ENCODE measurements around the gene FYN.

The FYN gene

GRCh38 chr6:111880181-111880888 is 7.1 kb upstream of the FYN start:
- no peak for DNase-seq

DNA sequence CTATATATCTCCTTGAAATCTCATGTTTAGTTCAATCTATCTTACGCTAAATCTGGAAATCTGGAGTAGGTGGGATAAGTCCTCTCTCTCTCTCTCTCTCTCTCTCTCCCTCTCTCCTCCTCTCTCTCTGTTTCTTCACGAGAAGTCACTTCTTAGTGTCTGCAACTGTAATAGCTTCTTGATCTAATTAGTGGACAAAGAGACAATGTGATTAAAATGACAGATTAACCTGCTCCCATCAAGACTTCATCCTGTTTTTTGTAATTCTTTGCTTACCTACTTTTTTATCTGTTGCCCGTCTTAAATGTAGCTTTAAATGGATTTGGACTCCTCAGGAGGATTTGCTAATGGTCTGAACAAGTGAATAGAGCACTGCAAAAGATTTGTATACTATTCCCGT is 2.5 kb upstream of the FYN start:
- DNase-seq, result no peak

GRCh38 chr6:111874025-111874415 is 768 bp upstream of the FYN start:
- peak; percentile 40 for DNase-seq

DNA sequence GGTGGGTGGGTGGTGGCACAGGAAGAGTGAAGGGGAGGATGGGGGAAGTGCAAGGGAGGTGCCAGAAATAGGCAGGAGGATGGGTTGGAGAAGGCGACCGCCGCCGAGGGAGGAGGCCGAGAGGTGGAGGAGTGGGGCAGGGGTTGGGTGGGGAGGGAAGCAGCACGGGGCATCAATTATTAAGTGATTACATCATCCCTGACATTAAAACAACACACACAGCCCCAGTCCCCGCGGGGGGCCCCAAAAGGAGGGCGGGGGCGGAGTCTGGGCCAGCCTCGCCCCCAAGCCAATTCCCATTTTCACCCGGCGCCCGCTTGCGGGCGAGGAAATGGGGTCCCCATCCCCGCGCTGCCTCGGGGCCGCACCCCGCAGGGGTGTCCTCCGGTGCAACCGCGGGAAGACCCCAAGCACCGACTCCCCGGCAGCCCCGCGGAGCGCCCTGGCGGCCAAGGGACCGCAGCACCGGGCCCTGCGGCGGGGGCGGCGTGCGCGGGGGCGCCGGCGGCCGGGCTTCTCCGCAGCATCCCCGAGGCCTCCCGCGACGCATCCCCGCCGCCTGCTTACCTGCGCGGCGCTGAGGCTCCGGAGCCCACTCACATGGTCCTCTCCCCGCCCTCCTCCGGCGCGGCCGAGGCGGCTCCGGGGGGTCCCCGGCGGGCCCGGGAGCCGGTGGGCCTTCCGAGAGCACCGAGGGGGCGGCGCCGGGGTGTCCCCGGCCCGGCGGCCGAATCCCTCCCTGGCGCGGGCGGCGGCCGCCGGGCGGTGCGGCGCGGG is 663 bp downstream of the FYN start:
- peak; percentile 50 for DNase-seq

DNA sequence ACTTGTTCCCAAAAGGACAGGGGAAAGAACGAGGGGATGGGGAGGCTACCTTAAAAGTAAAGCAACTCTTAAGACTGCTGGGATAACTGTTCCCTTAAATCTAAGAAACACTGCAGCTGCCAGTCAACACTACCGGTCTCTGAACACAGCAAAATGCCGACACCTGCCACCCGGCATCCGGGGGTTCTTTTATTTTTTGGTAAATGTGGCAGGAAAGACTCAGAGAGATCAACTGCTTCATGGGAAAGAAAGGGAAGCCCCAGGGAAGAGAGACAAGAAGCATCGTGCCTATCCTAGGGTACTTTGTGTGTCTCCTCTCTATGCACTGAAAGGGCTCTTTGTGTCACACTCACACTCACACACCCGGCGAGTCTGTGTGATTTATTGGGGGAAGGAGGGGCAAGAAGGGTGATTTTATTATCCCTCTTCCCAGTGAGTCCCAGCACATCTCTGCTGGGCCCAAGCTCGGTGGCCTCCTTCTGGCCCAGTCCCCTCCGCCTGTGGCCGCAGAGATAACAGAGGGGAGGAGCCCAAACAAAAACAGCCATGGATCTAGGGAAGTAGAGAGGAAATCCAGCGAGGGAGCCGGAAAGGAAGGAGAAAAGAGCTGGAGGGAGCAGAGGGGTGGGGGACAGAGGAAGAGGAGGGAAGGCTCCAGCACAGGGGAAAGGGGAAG is 1.4 kb downstream of the FYN start:
- DNase-seq, result no peak

GRCh38 chr6:111871207-111871606 is 2.0 kb downstream of the FYN start:
- no peak for DNase-seq

DNA sequence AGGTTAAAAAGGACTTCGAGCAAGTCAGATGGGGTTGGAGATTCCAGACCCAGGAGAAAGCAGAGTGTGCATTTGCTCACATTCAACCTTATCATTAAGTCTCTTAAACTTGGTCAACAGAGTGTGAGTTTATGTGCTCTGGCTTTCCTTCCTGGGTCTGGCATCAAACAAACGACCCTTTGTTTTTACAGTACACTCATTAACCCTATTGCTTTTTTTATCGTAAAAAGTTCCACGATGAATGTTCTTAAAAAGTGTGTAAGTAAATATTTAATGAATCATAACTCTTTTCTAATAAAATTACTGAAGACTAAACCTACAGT is 2.5 kb downstream of the FYN start:
- DNase-seq, result no peak

GRCh38 chr6:111870051-111870741 is 3.1 kb downstream of the FYN start:
- no peak for DNase-seq

GRCh38 chr6:111866857-111867256 is 6.4 kb downstream of the FYN start:
- no peak for DNase-seq

GRCh38 chr6:111865909-111866546 is 7.2 kb downstream of the FYN start:
- no peak for DNase-seq

DNA sequence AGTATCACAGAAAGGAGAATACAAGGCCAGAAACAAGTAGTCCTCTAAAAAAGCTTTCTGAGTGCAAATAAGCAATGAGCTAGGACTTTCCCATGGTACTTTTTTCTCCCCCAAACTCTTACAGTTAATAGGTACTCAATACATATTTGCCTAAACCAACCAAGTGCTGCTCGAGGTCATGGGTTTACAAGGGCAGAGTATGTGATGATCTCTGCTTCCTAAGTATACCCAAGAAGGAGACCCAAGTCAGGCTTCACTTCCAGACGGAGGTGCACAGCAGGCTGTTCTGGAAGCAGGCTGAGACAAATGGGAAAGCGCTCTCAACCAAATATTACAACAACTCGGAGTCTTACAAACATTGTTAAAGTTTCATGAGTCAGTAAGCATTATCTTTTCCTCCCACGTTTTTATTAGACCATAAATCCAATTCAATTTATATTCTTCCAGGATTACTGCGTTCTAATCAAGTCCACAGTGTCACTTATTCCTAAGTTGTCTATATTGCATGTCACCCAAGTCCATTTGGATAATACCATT is 8.1 kb downstream of the FYN start:
- DNase-seq, result no peak

DNA sequence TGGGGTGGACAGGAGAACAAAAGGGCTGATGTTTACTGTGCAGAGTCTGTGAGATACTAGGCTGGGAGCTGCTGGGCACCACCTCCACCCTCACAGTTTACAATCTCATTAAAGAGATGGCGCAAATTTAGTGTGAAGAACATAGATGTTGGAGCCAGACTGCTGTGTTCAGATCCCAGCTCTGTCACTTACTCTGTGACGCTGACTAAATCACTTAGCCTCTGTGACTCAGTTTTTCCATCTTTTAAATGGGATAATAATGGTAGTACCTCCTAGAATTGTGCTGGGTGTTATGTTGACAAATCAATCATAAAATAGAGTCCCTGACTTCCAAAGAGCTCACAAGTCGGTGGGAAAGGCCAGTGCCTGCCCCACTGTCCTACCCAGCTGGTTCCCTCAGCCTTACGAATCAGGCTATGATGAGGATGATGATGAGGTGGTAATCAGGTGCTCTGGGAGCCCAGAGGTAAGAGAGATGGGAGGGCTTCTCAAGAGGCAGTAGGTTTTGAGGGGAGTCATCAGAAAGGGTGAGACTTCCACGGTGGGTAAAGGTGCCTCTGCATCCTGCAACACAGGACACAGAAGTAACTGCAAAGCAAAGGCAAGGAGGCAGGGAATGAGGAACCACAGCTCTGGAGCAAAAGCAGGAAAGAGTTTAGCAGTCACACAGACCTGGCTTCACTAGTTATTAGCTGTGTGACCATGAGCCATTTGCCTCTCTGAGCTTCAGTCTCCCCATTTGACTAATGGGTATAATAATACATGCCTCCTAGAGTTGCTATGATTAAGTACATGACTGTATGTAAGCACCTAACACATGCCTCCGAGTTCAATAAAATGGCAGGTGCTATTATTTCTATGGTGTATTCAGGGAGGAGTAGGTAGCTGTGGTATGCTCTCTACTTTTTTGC is 8.9 kb downstream of the FYN start:
- no peak for DNase-seq

DNA sequence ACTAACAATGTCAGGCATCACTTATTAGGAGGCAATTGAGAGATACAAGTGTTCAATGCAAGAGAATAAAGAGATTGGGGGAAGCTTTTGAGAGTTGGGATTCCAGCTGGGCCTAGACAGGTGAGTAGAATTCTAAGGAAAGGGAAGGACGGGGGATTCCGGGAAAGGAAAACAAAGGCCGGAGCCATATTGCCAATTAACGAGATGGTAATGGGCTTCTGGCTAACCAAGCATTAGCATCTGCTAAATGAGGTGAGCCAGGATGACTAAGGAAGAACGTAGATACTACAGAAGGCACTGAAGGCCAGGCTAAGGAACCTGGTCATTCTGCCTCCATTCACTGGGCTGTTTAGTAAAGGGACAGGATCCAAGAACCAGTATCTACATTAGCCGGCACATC is 10.5 kb downstream of the FYN start:
- no peak for DNase-seq

GRCh38 chr6:111862314-111862713 is 10.9 kb downstream of the FYN start:
- DNase-seq, result no peak

DNA sequence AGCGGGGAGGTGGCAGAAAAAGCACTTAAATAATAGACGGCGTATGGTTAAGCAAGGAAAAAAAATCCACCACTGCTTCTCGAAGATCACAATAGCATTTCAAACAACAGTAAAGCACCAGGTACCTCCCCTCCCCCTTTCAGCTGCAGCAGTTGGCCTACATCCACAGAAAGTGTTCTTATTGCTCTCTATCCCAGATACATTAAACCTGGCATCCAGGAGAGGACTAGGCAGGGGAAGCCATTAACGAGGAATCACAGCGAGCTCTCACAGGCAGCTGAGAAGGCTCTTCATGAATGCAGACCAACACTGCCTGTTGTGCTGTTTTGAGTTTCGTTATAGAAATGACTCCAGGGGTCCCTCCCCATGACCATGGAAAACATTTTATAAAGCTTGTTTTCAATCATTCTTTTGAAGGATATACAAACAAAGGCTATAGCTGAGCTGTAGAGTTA is 11.8 kb downstream of the FYN start:
- DNase-seq, result peak; percentile 45

DNA sequence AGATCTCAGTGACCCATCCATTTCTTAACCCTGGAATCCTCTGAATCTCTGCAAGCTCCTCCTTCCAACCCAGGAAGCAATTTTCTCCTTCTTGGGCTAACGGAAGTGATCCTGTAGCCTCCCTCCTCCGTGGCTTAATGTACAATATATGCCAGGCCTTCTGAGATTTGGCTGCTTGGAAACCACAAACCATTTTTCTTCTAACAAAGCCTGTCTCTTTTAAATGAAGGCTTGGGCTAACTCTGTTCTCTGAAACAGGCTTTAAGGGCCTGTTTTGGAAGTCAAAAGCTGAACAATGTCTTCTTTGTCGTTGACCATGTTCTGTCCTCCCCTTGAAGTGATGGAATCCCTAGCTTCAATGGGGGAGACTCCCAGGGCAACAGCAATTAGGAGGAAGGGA is 14.9 kb downstream of the FYN start:
- DNase-seq, result no peak

DNA sequence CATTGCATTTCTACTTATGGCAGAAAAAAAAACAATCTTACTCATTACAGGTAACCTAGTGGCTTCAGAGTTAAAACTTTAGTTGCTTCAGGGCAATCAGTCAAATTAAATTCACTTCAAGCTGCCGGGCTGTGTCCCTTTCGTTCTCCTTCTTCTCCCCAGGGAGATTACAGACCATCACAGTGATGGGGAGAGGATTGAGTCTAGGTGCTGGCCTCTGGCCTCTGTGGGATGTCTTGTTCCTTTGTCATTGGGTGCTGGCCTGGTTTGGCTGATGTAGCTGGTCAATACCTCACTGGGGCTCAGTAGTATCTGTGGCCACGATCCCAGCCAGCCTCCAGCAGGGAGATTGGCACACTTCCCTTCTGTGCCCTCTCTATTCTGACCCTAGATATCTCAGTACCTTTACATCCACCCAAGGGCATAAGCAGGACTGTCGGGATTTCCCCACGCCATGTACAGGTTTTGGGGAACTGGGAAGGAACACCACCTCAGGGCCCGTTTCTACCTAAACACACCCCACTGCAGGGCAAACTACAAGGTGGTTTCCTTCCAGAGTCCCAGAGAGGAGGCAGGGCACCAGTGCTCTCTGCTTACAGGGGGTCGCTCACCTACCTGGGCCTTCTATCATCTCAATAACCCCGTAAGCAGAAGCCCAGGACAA is 15.4 kb downstream of the FYN start:
- no peak for DNase-seq

- no peak for DNase-seq
Measured at GRCh38 chr6:111855753-111856152, 17.5 kb downstream of the FYN start.

DNA sequence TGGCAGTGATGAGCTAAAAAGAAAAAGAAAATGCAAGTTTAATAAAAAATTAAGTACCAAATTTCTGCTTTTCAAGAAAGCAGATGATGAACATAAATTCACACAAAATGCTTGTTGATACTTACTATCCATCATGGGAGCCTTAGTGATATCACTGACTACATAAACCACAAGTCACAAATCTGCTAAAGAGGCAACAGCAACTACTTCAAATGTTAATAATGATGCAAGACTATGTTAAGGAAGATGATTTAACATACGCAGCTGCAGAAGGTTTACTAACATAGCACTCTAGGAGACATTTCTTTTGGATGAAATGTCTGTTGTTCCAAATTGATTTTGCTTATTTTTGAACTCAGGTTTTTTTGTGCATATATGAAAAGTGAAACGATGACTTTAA is 18.6 kb downstream of the FYN start:
- DNase-seq, result no peak

GRCh38 chr6:111852725-111853124 is 20.5 kb downstream of the FYN start:
- no peak for DNase-seq

Data from NCI-H2227 treated with DMSO at 0.1 percent for 48 hours (cell line).